Body of pancreas (tissue), 4 donors: Measurements from ENCODE around the gene CAMTA1.

Source experiments
- POLR2A ChIP-seq, 3 donors: fragments of 450-650 bp; IDR thresholded peaks; one replicate each; pipeline ENCODE4 v1.6.1; 2016; ENCODE audit warnings: antibody characterized with exemption in 3 of 3, mild to moderate bottlenecking in 2 of 3
- TF ChIP-seq, protein P1 (sequence below), 7 experiments: fragments of 450-650 bp in 4 of 7; fragments of 200-600 bp in 3 of 7; sonication (generic) in 3 of 7; IDR thresholded peaks; one replicate each; pipeline ENCODE4 v1.5.1; 2016 to 2019; ENCODE audit warnings: antibody characterized with exemption in 7 of 7

DNA sequence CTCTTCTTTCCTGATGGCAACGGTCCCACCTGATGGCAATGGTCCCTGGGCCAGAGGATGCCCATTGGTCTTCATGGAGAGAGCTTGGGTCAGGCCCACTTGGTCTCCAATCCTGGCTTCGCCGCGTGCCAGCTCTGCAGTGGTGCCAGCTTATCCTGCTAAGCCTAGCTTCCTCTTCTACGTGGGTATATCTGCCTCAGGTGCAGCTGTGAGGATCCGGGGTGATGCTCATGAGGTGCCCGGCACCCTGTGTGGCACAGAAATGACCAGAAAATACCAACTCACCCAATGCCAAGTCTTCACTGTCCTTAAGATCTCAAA, 437.4 kb downstream of the CAMTA1 start:
- TF ChIP-seq, protein P1, sequence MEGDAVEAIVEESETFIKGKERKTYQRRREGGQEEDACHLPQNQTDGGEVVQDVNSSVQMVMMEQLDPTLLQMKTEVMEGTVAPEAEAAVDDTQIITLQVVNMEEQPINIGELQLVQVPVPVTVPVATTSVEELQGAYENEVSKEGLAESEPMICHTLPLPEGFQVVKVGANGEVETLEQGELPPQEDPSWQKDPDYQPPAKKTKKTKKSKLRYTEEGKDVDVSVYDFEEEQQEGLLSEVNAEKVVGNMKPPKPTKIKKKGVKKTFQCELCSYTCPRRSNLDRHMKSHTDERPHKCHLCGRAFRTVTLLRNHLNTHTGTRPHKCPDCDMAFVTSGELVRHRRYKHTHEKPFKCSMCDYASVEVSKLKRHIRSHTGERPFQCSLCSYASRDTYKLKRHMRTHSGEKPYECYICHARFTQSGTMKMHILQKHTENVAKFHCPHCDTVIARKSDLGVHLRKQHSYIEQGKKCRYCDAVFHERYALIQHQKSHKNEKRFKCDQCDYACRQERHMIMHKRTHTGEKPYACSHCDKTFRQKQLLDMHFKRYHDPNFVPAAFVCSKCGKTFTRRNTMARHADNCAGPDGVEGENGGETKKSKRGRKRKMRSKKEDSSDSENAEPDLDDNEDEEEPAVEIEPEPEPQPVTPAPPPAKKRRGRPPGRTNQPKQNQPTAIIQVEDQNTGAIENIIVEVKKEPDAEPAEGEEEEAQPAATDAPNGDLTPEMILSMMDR (IDR thresholded peaks at IDR 0.05) = no peak
- TF ChIP-seq POLR2A (IDR thresholded peaks at IDR 0.05) = no peak
